HepG2 (cell line): ENCODE measurements around the gene UPK1A. TPM values are rescaled to one million over a fixed set of nuclear protein-coding genes. Genes with fewer than 3 reads are reported as not detected.
A peak's percentile ranks its signal among the peaks of the same experiment; 100 is the strongest.

ENCODE experiments used
- ARNTL ChIP-seq: sonication (generic); formaldehyde crosslinking; IDR thresholded peaks from 2 replicates; pipeline ENCODE4 v1.4.0; 2020; ENCODE audit warnings: mild to moderate bottlenecking, missing genetic modification reagents
- FOXC1 ChIP-seq: sonication (generic); formaldehyde crosslinking; IDR thresholded peaks from 2 replicates; pipeline ENCODE4 v1.8.0; 2022; ENCODE audit warnings: mild to moderate bottlenecking, missing genetic modification reagents, borderline replicate concordance
- HCFC1 ChIP-seq: fragments of 150-350 bp; IDR thresholded peaks from 2 replicates; pipeline ENCODE4 v1.6.1; 2014; ENCODE audit warnings: low read depth, low read length
- HIVEP1 ChIP-seq: sonication (generic); formaldehyde crosslinking; IDR thresholded peaks from 2 replicates; pipeline ENCODE4 v1.4.0; 2020; ENCODE audit warnings: mild to moderate bottlenecking, missing genetic modification reagents
- KMT2A ChIP-seq: sonication (generic); formaldehyde crosslinking; IDR thresholded peaks from 2 replicates; pipeline ENCODE4 v1.4.0; 2020; ENCODE audit warnings: missing genetic modification reagents
- MED1 ChIP-seq: sonication (generic); formaldehyde crosslinking; IDR thresholded peaks from 2 replicates; pipeline ENCODE4 v1.4.0; 2020; ENCODE audit warnings: missing genetic modification reagents
- MXD4 ChIP-seq: IDR thresholded peaks from 2 replicates; pipeline ENCODE4 v1.6.1; 2016; ENCODE audit warnings: mild to moderate bottlenecking, missing biosample characterization, missing genetic modification reagents
- NBN ChIP-seq: fragments of 450-650 bp; conservative IDR thresholded peaks from 2 replicates; pipeline ENCODE4 v1.6.1; 2017
- REXO4 ChIP-seq: sonication (generic); formaldehyde crosslinking; IDR thresholded peaks from 2 replicates; pipeline ENCODE4 v1.8.0; 2022; ENCODE audit warnings: missing genetic modification reagents, mild to moderate bottlenecking, borderline replicate concordance
- RFXAP ChIP-seq: sonication (generic); formaldehyde crosslinking; IDR thresholded peaks from 2 replicates; pipeline ENCODE4 v1.4.0; 2020; ENCODE audit warnings: missing genetic modification reagents, borderline replicate concordance
- SMC3 ChIP-seq: IDR thresholded peaks from 2 replicates; pipeline ENCODE4 v1.6.1; 2011; ENCODE audit warnings: low read length, improper control_type of control experiment
- SP4 ChIP-seq: sonication (generic); formaldehyde crosslinking; IDR thresholded peaks from 2 replicates; pipeline ENCODE4 v1.8.1; 2023; ENCODE audit warnings: mild to moderate bottlenecking, missing genetic modification reagents
- SRF ChIP-seq: IDR thresholded peaks from 2 replicates; pipeline ENCODE4 v1.6.1; 2011; ENCODE audit warnings: mild to moderate bottlenecking, low read depth, low read length, moderate library complexity
- ZNF101 ChIP-seq: sonication (generic); formaldehyde crosslinking; IDR thresholded peaks from 2 replicates; pipeline ENCODE4 v1.4.0; 2020; ENCODE audit warnings: mild to moderate bottlenecking, low read depth, missing genetic modification reagents, borderline replicate concordance
- ZNF20 ChIP-seq: sonication (generic); formaldehyde crosslinking; IDR thresholded peaks from 2 replicates; pipeline ENCODE4 v1.4.0; 2020; ENCODE audit warnings: mild to moderate bottlenecking, moderate library complexity, missing genetic modification reagents
- ZNF224 ChIP-seq: sonication (generic); formaldehyde crosslinking; IDR thresholded peaks from 2 replicates; pipeline ENCODE4 v1.5.0; 2020; ENCODE audit warnings: mild to moderate bottlenecking, missing genetic modification reagents
- ZNF34 ChIP-seq: sonication (generic); formaldehyde crosslinking; IDR thresholded peaks from 2 replicates; pipeline ENCODE4 v1.4.0; 2020; ENCODE audit warnings: mild to moderate bottlenecking, missing genetic modification reagents, borderline replicate concordance
- ZNF629 ChIP-seq: sonication (generic); formaldehyde crosslinking; conservative IDR thresholded peaks from 2 replicates; pipeline ENCODE4 v1.5.0; 2020; ENCODE audit warnings: missing genetic modification reagents
- ZNF7 ChIP-seq: IDR thresholded peaks from 2 replicates; pipeline ENCODE4 v1.6.1; 2016; ENCODE audit warnings: missing biosample characterization, missing genetic modification reagents
- ZNF703 ChIP-seq: sonication (generic); formaldehyde crosslinking; IDR thresholded peaks from 2 replicates; pipeline ENCODE4 v1.5.1; 2020; ENCODE audit warnings: missing genetic modification reagents, mild to moderate bottlenecking, moderate library complexity, borderline replicate concordance
- ZNF746 ChIP-seq: sonication (generic); formaldehyde crosslinking; IDR thresholded peaks from 2 replicates; pipeline ENCODE4 v1.8.0; 2022; ENCODE audit warnings: mild to moderate bottlenecking, missing genetic modification reagents
- ZNF788 ChIP-seq: sonication (generic); formaldehyde crosslinking; IDR thresholded peaks from 2 replicates; pipeline ENCODE4 v1.5.0; 2020; ENCODE audit warnings: mild to moderate bottlenecking, missing genetic modification reagents, borderline replicate concordance
- ZNF83 ChIP-seq: sonication (generic); formaldehyde crosslinking; IDR thresholded peaks from 2 replicates; pipeline ENCODE4 v1.4.0; 2020; ENCODE audit warnings: missing genetic modification reagents, mild to moderate bottlenecking, borderline replicate concordance
- ZZZ3 ChIP-seq: sonication (generic); formaldehyde crosslinking; IDR thresholded peaks from 2 replicates; pipeline ENCODE4 v1.4.0; 2020; ENCODE audit warnings: missing genetic modification reagents, mild to moderate bottlenecking, borderline replicate concordance
- polyA plus RNA-seq, 8 experiments: library from polyadenylated mRNA; depleted of rRNA in 3 of 8; stranded (reverse) in 7 of 8; unstranded in 1 of 8; fragments of >200 nt; fragmentation: Illumina TruSeq in 4 of 8; extraction: Trizol in 4 of 8; gene quantifications; 2 replicates each; pipeline versions ENCODE4 v1.2.1 to v1.2.3, GENCODE V29; 2011 to 2016; ENCODE audit warnings: low read depth in 4 of 8, missing spikeins in 1 of 8, mixed read lengths in 1 of 8; ENCODE audit not compliant: insufficient read depth in 1 of 8
- total RNA-seq, 5 experiments: library from RNA; depleted of rRNA; stranded (reverse); fragments of >200 nt; fragmentation: Illumina TruSeq; extraction: Trizol; gene quantifications; 2 replicates each; pipeline ENCODE4 v1.2.3, GENCODE V29; 2016; ENCODE audit warnings: low read depth in 1 of 5
- TF ChIP-seq, protein P1 (sequence below): sonication (generic); formaldehyde crosslinking; IDR thresholded peaks from 2 replicates; pipeline ENCODE4 v1.4.0; 2020; ENCODE audit warnings: missing genetic modification reagents
- TF ChIP-seq, protein P2 (sequence below): sonication (generic); formaldehyde crosslinking; IDR thresholded peaks from 2 replicates; pipeline ENCODE4 v1.5.0; 2020; ENCODE audit warnings: mild to moderate bottlenecking, missing genetic modification reagents

The UPK1A gene
- total and polyA plus RNA-seq, 2 of the 13 experiments (the other 11 are each of a cell fraction or from before 2014, with no cell fraction given) = 2.9 TPM; not detected in 1

DNA sequence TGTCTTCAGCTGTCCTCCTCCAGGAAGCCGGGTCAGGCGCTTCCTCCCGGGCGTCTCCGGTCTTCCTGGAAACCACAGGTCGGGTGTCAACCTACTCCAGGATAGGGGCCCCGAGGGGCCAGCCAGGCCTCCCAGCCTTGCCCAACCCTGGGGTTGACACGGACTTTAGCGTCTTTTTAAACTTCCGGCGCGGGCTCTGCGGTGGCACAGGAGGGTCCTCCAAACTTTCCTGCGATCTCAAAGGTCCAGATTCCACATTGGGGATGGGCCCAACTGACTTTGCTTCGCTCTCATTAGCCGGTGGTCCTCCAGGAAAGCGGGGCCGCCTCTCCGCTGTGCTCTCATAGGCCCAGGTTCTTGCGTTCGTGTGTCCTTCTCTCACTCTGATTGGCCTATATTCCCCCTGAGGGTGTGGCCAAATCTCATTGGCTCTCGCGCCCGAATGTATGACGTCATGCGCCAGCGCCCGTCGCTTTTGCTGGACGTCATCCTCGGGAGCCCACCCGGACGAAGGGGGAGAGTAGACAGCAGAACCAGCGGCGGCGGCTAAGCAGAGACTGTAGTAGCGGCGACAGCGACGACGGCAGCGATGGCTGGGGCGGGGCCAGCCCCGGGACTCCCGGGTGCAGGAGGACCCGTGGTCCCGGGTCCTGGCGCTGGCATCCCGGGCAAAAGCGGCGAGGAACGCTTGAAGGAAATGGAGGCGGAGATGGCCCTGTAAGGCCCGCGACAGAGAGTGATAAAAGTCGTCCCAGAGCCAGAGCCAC, 37.6 kb upstream of the UPK1A start, which contains the start of gene RBM42 (continued):
- TF ChIP-seq, protein P1, sequence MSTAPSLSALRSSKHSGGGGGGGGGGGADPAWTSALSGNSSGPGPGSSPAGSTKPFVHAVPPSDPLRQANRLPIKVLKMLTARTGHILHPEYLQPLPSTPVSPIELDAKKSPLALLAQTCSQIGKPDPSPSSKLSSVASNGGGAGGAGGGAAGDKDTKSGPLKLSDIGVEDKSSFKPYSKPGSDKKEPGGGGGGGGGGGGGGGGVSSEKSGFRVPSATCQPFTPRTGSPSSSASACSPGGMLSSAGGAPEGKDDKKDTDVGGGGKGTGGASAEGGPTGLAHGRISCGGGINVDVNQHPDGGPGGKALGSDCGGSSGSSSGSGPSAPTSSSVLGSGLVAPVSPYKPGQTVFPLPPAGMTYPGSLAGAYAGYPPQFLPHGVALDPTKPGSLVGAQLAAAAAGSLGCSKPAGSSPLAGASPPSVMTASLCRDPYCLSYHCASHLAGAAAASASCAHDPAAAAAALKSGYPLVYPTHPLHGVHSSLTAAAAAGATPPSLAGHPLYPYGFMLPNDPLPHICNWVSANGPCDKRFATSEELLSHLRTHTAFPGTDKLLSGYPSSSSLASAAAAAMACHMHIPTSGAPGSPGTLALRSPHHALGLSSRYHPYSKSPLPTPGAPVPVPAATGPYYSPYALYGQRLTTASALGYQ (CRISPR knock-in tag) = no peak
- TF ChIP-seq ZZZ3 (CRISPR knock-in tag) (peak; percentile 90; the same call in 1 of the 2 replicates), SMC3 (no peak), ZNF83 (CRISPR knock-in tag) (no peak), MED1 (CRISPR knock-in tag) (peak; percentile 71), HIVEP1 (CRISPR knock-in tag) (peak; percentile 77; the same call in 1 of the 2 replicates), SRF (peak; percentile 91), FOXC1 (CRISPR knock-in tag) (peak; percentile 83), ZNF20 (CRISPR knock-in tag) (no peak), ARNTL (no peak), SP4 (CRISPR knock-in tag) (peak; percentile 97), ZNF629 (CRISPR knock-in tag) (no peak), ZNF224 (0 out of 2 replicates have a peak, but pooled peaks have one; percentile 69), HCFC1 (peak; percentile 83), ZNF746 (CRISPR knock-in tag) (0 out of 2 replicates have a peak, but pooled peaks have one; percentile 26), ZNF7 (CRISPR knock-in tag) (no peak), ZNF703 (0 out of 2 replicates have a peak, but pooled peaks have one; percentile 24), MXD4 (peak; percentile 63; the same call in 1 of the 2 replicates), ZNF101 (no peak), RFXAP (CRISPR knock-in tag) (peak; percentile 98), KMT2A (CRISPR knock-in tag) (peak; percentile 88), REXO4 (CRISPR knock-in tag) (no peak), NBN (no peak), ZNF788 (CRISPR knock-in tag) (peak; percentile 85; the same call in 1 of the 2 replicates), ZNF34 (no peak)
- TF ChIP-seq, protein P2, sequence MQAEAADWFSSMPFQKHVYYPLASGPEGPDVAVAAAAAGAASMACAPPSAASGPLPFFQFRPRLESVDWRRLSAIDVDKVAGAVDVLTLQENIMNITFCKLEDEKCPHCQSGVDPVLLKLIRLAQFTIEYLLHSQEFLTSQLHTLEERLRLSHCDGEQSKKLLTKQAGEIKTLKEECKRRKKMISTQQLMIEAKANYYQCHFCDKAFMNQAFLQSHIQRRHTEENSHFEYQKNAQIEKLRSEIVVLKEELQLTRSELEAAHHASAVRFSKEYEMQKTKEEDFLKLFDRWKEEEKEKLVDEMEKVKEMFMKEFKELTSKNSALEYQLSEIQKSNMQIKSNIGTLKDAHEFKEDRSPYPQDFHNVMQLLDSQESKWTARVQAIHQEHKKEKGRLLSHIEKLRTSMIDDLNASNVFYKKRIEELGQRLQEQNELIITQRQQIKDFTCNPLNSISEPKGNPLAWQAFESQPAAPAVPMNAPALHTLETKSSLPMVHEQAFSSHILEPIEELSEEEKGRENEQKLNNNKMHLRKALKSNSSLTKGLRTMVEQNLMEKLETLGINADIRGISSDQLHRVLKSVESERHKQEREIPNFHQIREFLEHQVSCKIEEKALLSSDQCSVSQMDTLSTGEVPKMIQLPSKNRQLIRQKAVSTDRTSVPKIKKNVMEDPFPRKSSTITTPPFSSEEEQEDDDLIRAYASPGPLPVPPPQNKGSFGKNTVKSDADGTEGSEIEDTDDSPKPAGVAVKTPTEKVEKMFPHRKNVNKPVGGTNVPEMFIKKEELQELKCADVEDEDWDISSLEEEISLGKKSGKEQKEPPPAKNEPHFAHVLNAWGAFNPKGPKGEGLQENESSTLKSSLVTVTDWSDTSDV (CRISPR knock-in tag) = no peak
